Neuronal stem cell (in vitro differentiated cells): ENCODE results near the gene BIN1.

Source experiments
- DNase-seq: peaks from one replicate; pipeline ENCODE4 v3.0.0-alpha.2; 2013; ENCODE audit warnings: low spot score
- H2AFZ ChIP-seq: one replicate; pipeline ENCODE4 v1.6.1; 2013; ENCODE audit warnings: mild to moderate bottlenecking, low read length, inconsistent platforms
- H2AK5ac ChIP-seq: 2 replicates; pipeline ENCODE4 v1.6.1; 2013; ENCODE audit warnings: low read depth, mild to moderate bottlenecking, inconsistent platforms, low read length, moderate library complexity, mixed read lengths
- H2BK120ac ChIP-seq: 2 replicates; pipeline ENCODE4 v1.6.1; 2013; ENCODE audit warnings: low read depth, mild to moderate bottlenecking, inconsistent platforms, low read length, moderate library complexity, mixed read lengths
- H2BK12ac ChIP-seq: one replicate; pipeline ENCODE4 v1.6.1; 2013; ENCODE audit warnings: low read length, inconsistent platforms
- H2BK15ac ChIP-seq: 2 replicates; pipeline ENCODE4 v1.6.1; 2013; ENCODE audit warnings: mild to moderate bottlenecking, low read length, inconsistent platforms, mixed read lengths
- H2BK5ac ChIP-seq: one replicate; pipeline ENCODE4 v1.6.1; 2013; ENCODE audit warnings: inconsistent platforms, mild to moderate bottlenecking, low read length, moderate library complexity
- H3K14ac ChIP-seq: one replicate; pipeline ENCODE4 v1.6.1; 2013; ENCODE audit warnings: low read length, inconsistent platforms
- H3K18ac ChIP-seq: 2 replicates; pipeline ENCODE4 v1.6.1; 2013; ENCODE audit warnings: low read length, inconsistent platforms
- H3K23ac ChIP-seq: 2 replicates; pipeline ENCODE4 v1.6.1; 2013; ENCODE audit warnings: low read depth, mild to moderate bottlenecking, mixed read lengths, low read length, inconsistent platforms; ENCODE audit not compliant: poor library complexity
- H3K27ac ChIP-seq: replicated peaks from 3 replicates; pipeline ENCODE4 v1.5.1; 2013; ENCODE audit warnings: low read length, inconsistent platforms
- H3K27me3 ChIP-seq, 3 experiments: 2 replicates each; pipeline ENCODE4 v1.6.1; 2013; ENCODE audit warnings: low read length in 3 of 3, mild to moderate bottlenecking in 2 of 3, inconsistent platforms in 1 of 3, low read depth in 1 of 3, mixed read lengths in 1 of 3, moderate library complexity in 1 of 3; ENCODE audit not compliant: control insufficient read depth in 3 of 3, insufficient read depth in 3 of 3
- H3K36me3 ChIP-seq, 2 donors: replicated peaks in 1 of 2; 2 replicates each; pipeline ENCODE4 v1.6.1; 2013; ENCODE audit warnings: low read length in 2 of 2; ENCODE audit not compliant: control insufficient read depth in 2 of 2, insufficient read depth in 2 of 2
- H3K4ac ChIP-seq: 2 replicates; pipeline ENCODE4 v1.6.1; 2013; ENCODE audit warnings: inconsistent platforms, mild to moderate bottlenecking, low read length, moderate library complexity
- H3K4me1 ChIP-seq, 2 donors: 1 replicate in 1 of 2; 2 replicates in 1 of 2; pipeline ENCODE4 v1.6.1; 2013; ENCODE audit warnings: low read length in 2 of 2, low read depth in 1 of 2; ENCODE audit not compliant: control insufficient read depth in 2 of 2, insufficient read depth in 1 of 2
- H3K4me2 ChIP-seq: one replicate; pipeline ENCODE4 v1.6.1; 2013; ENCODE audit warnings: mild to moderate bottlenecking, low read length, inconsistent platforms; ENCODE audit not compliant: insufficient read depth, poor library complexity, severe bottlenecking
- H3K4me3 ChIP-seq, 2 donors: 2 replicates each; pipeline ENCODE4 v1.5.1; 2013; ENCODE audit warnings: low read length in 2 of 2, mild to moderate bottlenecking in 2 of 2, inconsistent platforms in 1 of 2, moderate library complexity in 1 of 2
- H3K79me1 ChIP-seq: one replicate; pipeline ENCODE4 v1.6.1; 2013; ENCODE audit warnings: low read depth, mild to moderate bottlenecking, inconsistent platforms, low read length, moderate library complexity
- H3K9ac ChIP-seq: one replicate; pipeline ENCODE4 v1.6.1; 2013; ENCODE audit warnings: mild to moderate bottlenecking, low read depth, low read length, inconsistent platforms; ENCODE audit not compliant: poor library complexity
- H3K9me3 ChIP-seq, 2 donors: replicated peaks in 1 of 2; 2 replicates each; pipeline versions ENCODE3 to v1.6.1; 2013; ENCODE audit warnings: low read length in 2 of 2, mild to moderate bottlenecking in 2 of 2, inconsistent platforms in 1 of 2, low read depth in 1 of 2, mixed read lengths in 1 of 2, moderate library complexity in 1 of 2; ENCODE audit not compliant: control insufficient read depth in 2 of 2, insufficient read depth in 1 of 2
- H4K8ac ChIP-seq: one replicate; pipeline ENCODE4 v1.6.1; 2013; ENCODE audit warnings: low read depth, mild to moderate bottlenecking, inconsistent platforms, low read length, moderate library complexity
- H4K91ac ChIP-seq: one replicate; pipeline ENCODE4 v1.6.1; 2013; ENCODE audit warnings: low read length, low read depth, mild to moderate bottlenecking, inconsistent platforms; ENCODE audit not compliant: poor library complexity
- WGBS, 2 donors: extraction: QIAGEN DNeasy Blood & Tissue Kit; methylation state at CpG; one replicate each; pipeline ENCODE4 v1.1.7; 2013; ENCODE audit warnings: missing lambda C conversion rate in 2 of 2, mixed read lengths in 1 of 2; ENCODE audit not compliant: insufficient read length in 2 of 2, insufficient replicate concordance in 1 of 2; ENCODE audit errors: extremely low coverage in 2 of 2; 5-methylcytosine and 5-hydroxymethylcytosine counted together

The BIN1 gene

DNA sequence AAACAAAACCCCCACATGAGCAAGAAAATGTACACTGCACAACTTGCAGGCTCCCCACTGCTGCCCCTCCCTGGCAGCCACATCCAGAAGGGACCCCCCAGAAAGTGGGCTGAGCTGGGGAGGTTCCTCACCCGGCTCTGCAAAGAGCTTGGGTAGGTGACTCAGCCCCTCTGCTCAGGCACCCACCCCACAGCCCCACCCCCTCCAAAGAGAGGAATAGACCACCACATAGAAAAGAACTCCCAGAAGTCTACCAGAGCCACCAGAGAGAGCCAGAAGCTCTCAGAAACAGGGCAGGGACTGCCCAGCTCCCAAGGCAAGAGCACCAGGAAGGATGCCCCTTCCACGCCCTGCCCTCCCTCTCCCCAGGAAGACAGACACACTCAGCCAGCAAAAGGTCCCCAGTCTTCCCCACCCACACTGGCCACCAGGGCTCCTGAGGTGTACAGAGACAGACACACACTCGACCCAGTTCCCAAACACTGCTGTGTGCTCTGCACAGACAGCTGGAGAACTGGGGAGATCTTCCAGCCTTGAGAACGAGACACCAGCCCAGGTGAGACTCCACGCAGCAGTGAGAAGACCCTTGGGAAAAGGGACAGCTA lies 28.2 kb downstream of the BIN1 start:
- H3K4me3 ChIP-seq: no peak overlapping the region

DNA sequence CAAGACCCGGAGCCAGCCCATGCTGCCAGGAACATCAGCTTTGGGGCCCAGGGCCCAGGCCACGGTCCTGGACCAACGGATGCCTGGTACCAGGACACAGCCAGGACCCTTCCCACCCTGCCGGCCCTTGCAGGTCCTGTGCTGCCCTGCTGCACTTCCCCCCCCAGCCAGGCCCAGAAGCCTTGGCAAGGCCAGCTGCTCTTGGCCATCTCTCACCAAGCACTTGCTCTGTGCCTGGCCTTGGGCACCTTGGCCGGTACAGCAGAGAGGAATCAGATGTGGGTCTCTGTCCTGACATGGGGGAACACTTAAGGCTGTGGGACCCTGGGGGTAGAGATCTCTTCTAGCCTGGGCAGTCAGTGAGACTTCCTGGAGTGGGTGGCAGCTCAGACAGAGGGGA lies 28.9 kb downstream of the BIN1 start:
- no CpG with 5 or more reads among the region's 5 CpGs for WGBS, 2 donors
- Histone ChIP-seq H3K4me3 (no peak overlapping the region), H3K79me1 (peaks cover 22% of the 10 kb centered on the region), H3K27me3 (no peaks in the 10 kb centered on the region), H2BK5ac (peak overlapping the region; percentile 5), H3K4ac (no peak overlapping the region), H2AFZ (no peak overlapping the region), H3K9me3 (no peaks in the 10 kb centered on the region), H3K9ac (no peak overlapping the region), H2BK12ac (peak overlapping the region; percentile 84), H3K4me1 (peaks cover 13 to 33% of the 10 kb centered on the region in 2 donors), H4K8ac (no peak overlapping the region), H3K4me2 (no peak overlapping the region), H2BK15ac (peak overlapping the region; percentile 49), H4K91ac (no peak overlapping the region), H3K36me3 (peaks cover 0 to 4% of the 10 kb centered on the region in 2 donors), H3K23ac (peak overlapping the region; percentile 55), H2BK120ac (no peak overlapping the region), H3K14ac (peak overlapping the region; percentile 82), H3K27ac (no peak overlapping the region), H2AK5ac (peak overlapping the region; percentile 75), H3K18ac (peak overlapping the region; percentile 52)
- DNase-seq: no peak

More for the DNA sequence above, 28.2 kb downstream of the BIN1 start:
- no peak for DNase-seq
- peaks cover 22% of the 10 kb centered on the region for H3K79me1 ChIP-seq
- H3K14ac ChIP-seq: no peak overlapping the region
- no peak overlapping the region for H3K4ac ChIP-seq
- no peak overlapping the region for H2BK5ac ChIP-seq
- peaks cover 4% of the 10 kb centered on the region in 2 donors for H3K36me3 ChIP-seq
- no peak overlapping the region for H4K91ac ChIP-seq
- H2AK5ac ChIP-seq: no peak overlapping the region
- H4K8ac ChIP-seq: no peak overlapping the region
- H3K4me2 ChIP-seq: no peak overlapping the region
- no CpG with 5 or more reads among the region's 5 CpGs for WGBS, 2 donors
- H3K27ac ChIP-seq: no peak overlapping the region
- H3K9me3 ChIP-seq: peaks cover 0 to 3% of the 10 kb centered on the region in 2 donors
- H3K4me1 ChIP-seq: peaks cover 13 to 29% of the 10 kb centered on the region in 2 donors
- H2BK12ac ChIP-seq: no peak overlapping the region
- no peaks in the 10 kb centered on the region for H3K27me3 ChIP-seq
- H2AFZ ChIP-seq: no peak overlapping the region
- H3K23ac ChIP-seq: no peak overlapping the region
- H3K9ac ChIP-seq: no peak overlapping the region
- peak overlapping the region; percentile 46 for H3K18ac ChIP-seq
- no peak overlapping the region for H2BK15ac ChIP-seq
- no peak overlapping the region for H2BK120ac ChIP-seq

DNA sequence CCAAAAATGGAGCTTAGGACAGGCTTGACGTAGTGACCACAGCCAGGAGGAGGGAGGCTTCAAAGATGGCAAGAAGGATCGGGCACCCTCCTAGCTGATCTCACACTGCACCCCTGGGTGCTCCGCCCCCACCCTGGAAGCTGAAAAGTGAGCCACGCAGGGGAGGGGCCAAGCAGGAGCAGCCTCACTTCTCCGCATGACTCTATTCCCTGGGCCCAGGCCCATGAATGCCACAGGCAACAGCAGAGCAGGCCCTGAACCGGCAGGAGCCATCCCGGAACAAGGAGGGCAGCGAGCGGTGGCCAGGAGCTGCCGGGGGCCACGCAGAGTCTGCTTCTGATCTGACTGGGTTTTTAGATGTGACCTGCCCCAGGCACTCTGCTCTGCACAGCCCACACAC lies 30.0 kb downstream of the BIN1 start:
- peaks cover 0 to 4% of the 10 kb centered on the region in 2 donors for H3K36me3 ChIP-seq
- H3K79me1 ChIP-seq: peaks cover 20% of the 10 kb centered on the region
- H3K4ac ChIP-seq: no peak overlapping the region
- no peak overlapping the region for H2BK15ac ChIP-seq
- no peaks in the 10 kb centered on the region for H3K9me3 ChIP-seq
- WGBS, 2 donors: no CpG with 5 or more reads among the region's 11 CpGs
- no peak overlapping the region for H3K9ac ChIP-seq
- H2AFZ ChIP-seq: no peak overlapping the region
- peak overlapping the region; percentile 94 for H3K14ac ChIP-seq
- no peak overlapping the region for H4K8ac ChIP-seq
- no peak overlapping the region for H3K4me3 ChIP-seq
- no peaks in the 10 kb centered on the region for H3K27me3 ChIP-seq
- H2BK12ac ChIP-seq: peak overlapping the region; percentile 58
- peak overlapping the region; percentile 65 for H3K23ac ChIP-seq
- H3K4me2 ChIP-seq: no peak overlapping the region
- no peak overlapping the region for H3K27ac ChIP-seq
- H4K91ac ChIP-seq: no peak overlapping the region
- peak overlapping the region; percentile 75 for H2AK5ac ChIP-seq
- H2BK5ac ChIP-seq: no peak overlapping the region
- peaks cover 7 to 26% of the 10 kb centered on the region in 2 donors for H3K4me1 ChIP-seq
- no peak for DNase-seq
- H2BK120ac ChIP-seq: peak overlapping the region; percentile 72
- peak overlapping the region; percentile 57 for H3K18ac ChIP-seq

DNA sequence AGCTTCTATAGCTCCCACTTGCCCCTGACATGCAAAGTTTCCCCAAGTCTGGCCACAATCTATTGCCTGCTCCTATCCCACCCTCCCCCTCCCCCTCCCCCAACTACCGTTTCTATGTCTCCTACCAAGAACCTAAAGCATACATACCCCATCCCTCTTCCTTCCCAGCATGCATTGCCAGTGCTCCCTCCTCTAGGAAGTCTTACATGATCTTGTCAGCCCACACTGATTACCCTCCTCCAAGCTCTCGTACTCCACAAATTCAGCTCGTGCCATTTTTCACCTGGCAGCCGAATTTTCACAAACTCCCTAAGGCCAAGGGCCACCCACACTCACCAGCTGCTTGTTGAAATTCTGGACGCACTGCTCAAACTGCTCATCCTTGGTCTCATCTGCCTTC lies 30.7 kb downstream of the BIN1 start:
- no peak overlapping the region for H4K8ac ChIP-seq
- H3K9ac ChIP-seq: no peak overlapping the region
- no peak overlapping the region for H2BK12ac ChIP-seq
- H3K27me3 ChIP-seq: no peaks in the 10 kb centered on the region
- H2AFZ ChIP-seq: no peak overlapping the region
- H3K27ac ChIP-seq: no peak overlapping the region
- peaks cover 7 to 21% of the 10 kb centered on the region in 2 donors for H3K4me1 ChIP-seq
- no peak overlapping the region for H4K91ac ChIP-seq
- peaks cover 0 to 4% of the 10 kb centered on the region in 2 donors for H3K36me3 ChIP-seq
- no peak overlapping the region for H2AK5ac ChIP-seq
- H2BK120ac ChIP-seq: no peak overlapping the region
- H3K23ac ChIP-seq: no peak overlapping the region
- WGBS, 2 donors: no CpG with 5 or more reads among the region's 5 CpGs
- no peaks in the 10 kb centered on the region for H3K9me3 ChIP-seq
- no peak overlapping the region for H3K14ac ChIP-seq
- no peak overlapping the region for H3K4me2 ChIP-seq
- no peak for DNase-seq
- no peak overlapping the region for H3K18ac ChIP-seq
- no peak overlapping the region for H2BK15ac ChIP-seq
- no peak overlapping the region for H3K4ac ChIP-seq
- H3K79me1 ChIP-seq: peaks cover 21% of the 10 kb centered on the region
- H2BK5ac ChIP-seq: no peak overlapping the region
- H3K4me3 ChIP-seq: no peak overlapping the region
